T-helper 17 cell (primary cell): Measurements from ENCODE around the gene CFAP61. TPM values are rescaled to one million over a fixed set of nuclear protein-coding genes. Genes with fewer than 3 reads are reported as not detected.
A peak's percentile ranks its signal among the peaks of the same experiment; 100 is the strongest.

ENCODE experiments used
- ATAC-seq: fragments of 150-1000 bp; cut with Tn5 transposase; 2 replicates; pipeline ENCODE4 v1.10.0; 2021; ENCODE audit warnings: mild to moderate bottlenecking, moderate library complexity
- DNase-seq, 3 donors: peaks; one replicate each; pipeline versions ENCODE4 v3.0.0 to v3.0.0-alpha.2; 2020 to 2021
- H3K9me3 ChIP-seq: one replicate; pipeline ENCODE4 v1.7.0; 2013; ENCODE audit warnings: low read length, mild to moderate bottlenecking; ENCODE audit not compliant: control insufficient read depth, poor library complexity, severe bottlenecking
- H3K27ac Mint-ChIP-seq: one replicate; pipeline ENCODE4 v1.8.0; 2022; ENCODE audit warnings: mild to moderate bottlenecking, moderate library complexity, mixed read lengths
- H3K27me3 Mint-ChIP-seq: one replicate; pipeline ENCODE4 v1.8.0; 2022; ENCODE audit warnings: mixed read lengths
- H3K36me3 Mint-ChIP-seq: one replicate; pipeline ENCODE4 v1.8.0; 2022; ENCODE audit warnings: low read depth, mixed read lengths
- H3K4me1 Mint-ChIP-seq: one replicate; pipeline ENCODE4 v1.8.0; 2022; ENCODE audit warnings: mild to moderate bottlenecking, mixed read lengths
- H3K4me3 Mint-ChIP-seq: one replicate; pipeline ENCODE4 v1.8.0; 2022; ENCODE audit warnings: mild to moderate bottlenecking, moderate library complexity, mixed read lengths
- total RNA-seq, 4 donors: library from RNA in 2 of 4; stranded (reverse) in 2 of 4; gene quantifications; one replicate each; pipeline ENCODE4 v1.2.3 and lab custom pipeline; 2022 to 2026

CFAP61 gene
- total RNA-seq, 2 donors from 2014 or later: not detected

DNA sequence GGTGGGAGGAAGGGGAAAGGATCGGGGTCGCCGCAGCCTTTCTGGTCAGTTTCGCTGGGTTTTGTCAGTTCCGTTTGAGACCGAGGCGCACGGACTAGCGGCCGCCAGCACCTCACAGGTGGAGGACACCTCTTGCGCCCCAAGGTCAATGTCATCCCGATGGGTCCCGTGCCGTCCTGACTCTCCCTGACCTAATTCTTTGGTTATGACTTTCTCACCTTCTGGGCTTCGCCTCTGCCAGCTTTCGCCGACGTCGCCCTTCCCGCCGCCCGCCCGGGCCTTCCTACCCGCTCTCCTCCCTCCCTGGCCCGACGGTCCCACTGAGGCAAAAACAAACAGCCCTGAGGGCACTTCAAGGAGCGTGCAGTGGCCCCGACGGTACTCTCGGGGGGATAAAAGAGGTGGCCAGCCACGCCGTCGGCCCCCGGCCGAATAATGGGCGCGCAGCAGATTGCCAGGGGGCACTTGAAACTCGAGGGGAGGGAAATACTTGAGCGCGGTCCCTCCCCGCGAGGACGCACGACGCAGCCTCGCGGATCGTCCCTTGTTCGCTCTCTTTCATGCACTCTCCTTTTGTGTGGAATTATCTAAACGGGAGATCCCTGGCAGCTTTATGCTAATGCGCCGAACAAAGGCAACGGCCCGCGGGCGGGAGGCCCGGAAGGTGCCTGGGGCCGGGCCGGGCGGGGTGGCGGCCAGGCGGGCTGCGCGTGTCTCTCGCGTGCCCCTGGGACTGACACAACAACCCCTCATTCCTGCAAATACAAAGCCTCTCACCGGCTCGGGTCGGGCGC is 311.7 kb downstream of the CFAP61 start:
- no peaks in the 10 kb centered on the region for H3K36me3 Mint-ChIP-seq
- ATAC-seq (no peak), DNase-seq (no peak)
- no peaks in the 10 kb centered on the region for H3K9me3 ChIP-seq
- H3K4me3 Mint-ChIP-seq: no peak overlapping the region
- H3K27ac Mint-ChIP-seq: no peak overlapping the region
- peaks cover 16% of the 10 kb centered on the region for H3K4me1 Mint-ChIP-seq
- H3K27me3 Mint-ChIP-seq: peaks cover 61% of the 10 kb centered on the region

DNA sequence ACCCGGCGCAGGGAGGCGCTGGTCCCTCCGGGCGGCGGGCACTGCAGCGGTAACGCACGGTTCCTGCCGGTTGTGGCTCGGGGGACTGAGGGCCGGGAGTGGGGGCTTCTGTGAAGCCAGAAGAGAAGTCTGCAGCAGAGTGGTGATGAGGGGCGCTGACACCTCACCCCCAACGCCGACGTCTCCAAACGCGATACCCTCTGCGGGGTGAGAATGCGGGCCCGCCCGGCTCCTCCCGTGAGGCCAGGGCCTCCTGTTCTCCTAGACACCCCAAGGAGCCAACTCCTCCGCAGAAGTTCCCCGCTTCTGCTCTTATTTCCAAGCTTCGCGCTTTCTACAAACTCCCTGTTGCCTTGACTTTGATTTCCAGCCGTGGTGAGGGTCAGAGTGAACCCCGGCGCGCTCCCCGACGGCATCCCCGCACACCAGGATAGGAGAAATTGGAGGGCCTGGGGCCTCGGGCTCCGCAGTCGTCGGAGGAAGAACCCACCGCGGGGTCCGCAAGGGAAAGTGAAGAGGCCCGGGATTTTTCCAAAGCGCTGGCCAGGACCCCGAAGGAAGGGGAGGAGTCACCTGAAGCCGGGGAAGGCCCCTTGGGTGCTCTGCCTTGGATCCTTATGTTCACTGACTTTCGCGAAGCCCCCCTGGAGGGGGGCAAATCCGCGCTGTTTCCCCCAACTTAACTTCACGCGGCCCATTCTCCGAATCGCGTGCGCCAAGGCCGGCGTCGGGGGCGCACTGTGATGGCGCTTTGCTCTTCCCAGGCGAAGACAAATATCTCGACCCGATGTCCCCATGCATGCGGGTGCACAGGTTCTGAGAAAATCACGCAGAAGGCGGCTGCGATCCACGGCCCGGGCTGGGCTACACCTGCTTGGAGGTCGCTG is 312.5 kb downstream of the CFAP61 start:
- no peak overlapping the region for H3K27ac Mint-ChIP-seq
- ATAC-seq (no peak), DNase-seq (no peak)
- H3K36me3 Mint-ChIP-seq: peaks cover under 1% of the 10 kb centered on the region
- H3K4me3 Mint-ChIP-seq: no peak overlapping the region
- H3K4me1 Mint-ChIP-seq: peaks cover 17% of the 10 kb centered on the region
- H3K27me3 Mint-ChIP-seq: peaks cover 59% of the 10 kb centered on the region
- H3K9me3 ChIP-seq: no peaks in the 10 kb centered on the region

DNA sequence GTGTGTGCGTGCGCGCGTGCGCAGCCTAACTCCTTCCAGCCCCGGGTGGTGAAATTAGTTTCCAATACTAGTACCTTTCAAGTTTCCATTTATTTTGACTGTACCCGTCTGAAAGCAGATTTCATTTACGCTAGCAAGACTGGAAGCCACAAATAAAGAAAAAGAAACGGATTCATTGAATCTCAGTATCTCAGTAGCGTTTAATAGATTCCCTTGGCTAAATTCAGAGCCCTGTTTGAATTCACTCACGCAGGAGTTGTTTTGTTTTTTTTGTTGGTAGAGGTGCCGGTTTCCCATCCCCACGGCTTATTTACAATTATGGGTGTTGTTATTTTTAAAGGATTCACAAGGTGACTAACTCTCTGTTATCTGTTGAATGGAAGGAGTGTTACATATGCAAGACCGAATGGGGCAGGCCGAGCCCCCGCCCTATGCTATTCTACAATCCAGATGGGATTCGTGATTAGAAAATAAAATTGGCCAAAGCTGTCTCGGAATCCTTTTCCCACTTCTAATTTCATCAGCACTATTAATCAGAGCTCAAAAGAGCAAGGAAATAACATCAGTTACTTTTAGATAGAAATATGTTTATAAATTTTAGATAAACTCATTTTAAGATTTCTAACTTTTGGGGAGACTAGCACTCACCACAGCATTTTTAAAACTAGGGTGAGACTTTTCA is 313.3 kb downstream of the CFAP61 start:
- ATAC-seq (no peak), DNase-seq (no peak)
- H3K36me3 Mint-ChIP-seq: peaks cover 3% of the 10 kb centered on the region
- peaks cover 58% of the 10 kb centered on the region for H3K27me3 Mint-ChIP-seq
- H3K4me3 Mint-ChIP-seq: no peak overlapping the region
- H3K27ac Mint-ChIP-seq: no peak overlapping the region
- no peaks in the 10 kb centered on the region for H3K9me3 ChIP-seq
- H3K4me1 Mint-ChIP-seq: peaks cover 14% of the 10 kb centered on the region

DNA sequence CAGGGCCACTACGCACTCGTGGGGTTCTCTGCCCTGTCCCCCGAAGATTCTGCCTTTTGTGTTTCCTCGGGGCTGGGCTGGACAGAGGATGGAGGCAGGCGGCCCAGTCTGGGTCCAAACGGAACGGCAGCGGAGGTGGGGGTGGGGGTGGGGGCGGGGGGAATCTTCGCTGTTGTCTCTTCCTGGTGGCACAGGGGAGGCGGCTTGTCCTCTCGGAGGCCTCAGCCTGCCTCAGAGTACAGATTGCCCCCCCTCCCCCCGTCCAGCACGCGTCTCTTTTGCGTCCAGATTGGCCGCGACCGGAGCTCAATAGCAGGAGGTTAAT is 314.2 kb downstream of the CFAP61 start:
- H3K27ac Mint-ChIP-seq: no peak overlapping the region
- H3K9me3 ChIP-seq: no peaks in the 10 kb centered on the region
- H3K4me3 Mint-ChIP-seq: peak overlapping the region; percentile 59
- ATAC-seq (no peak), DNase-seq (no peak)
- peaks cover 57% of the 10 kb centered on the region for H3K27me3 Mint-ChIP-seq
- H3K36me3 Mint-ChIP-seq: peaks cover 3% of the 10 kb centered on the region
- H3K4me1 Mint-ChIP-seq: peaks cover 12% of the 10 kb centered on the region

DNA sequence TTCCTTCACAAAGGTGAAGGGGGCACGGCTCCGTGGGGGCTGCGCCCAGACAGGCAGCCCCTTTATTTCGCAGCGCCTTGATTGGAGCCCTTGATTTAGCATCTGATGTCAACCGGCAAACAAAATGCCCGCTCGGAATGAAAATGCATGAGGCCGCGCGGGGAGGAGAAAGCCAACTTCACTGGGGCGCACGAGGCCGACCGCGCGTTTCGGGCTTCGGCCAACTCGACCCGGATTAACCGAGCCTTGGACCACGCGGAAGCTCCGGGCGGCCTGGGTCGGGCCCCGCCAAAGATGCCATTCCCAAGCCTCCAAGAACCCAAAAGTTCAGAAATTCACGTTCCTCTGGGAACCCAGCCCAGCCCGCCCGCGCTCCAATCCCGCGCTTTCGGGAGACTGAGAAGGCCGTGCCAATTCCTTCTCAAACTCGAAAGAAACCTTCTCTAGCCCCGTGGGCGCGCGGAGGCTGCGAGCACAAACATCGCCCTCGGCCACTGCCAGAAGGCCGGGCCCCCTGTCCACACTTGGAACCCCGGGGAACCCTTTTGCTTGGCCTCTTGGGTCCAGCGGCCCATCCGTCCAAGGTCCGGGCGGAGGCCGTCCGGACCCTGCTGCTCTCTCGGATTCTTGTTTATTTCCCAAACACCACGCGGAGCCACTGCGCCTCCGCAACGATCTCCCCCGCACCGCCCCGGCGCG is 314.7 kb downstream of the CFAP61 start:
- H3K36me3 Mint-ChIP-seq: peaks cover 3% of the 10 kb centered on the region
- H3K27me3 Mint-ChIP-seq: peaks cover 57% of the 10 kb centered on the region
- no peak overlapping the region for H3K27ac Mint-ChIP-seq
- DNase-seq (no peak), ATAC-seq (no peak)
- H3K4me1 Mint-ChIP-seq: peaks cover 12% of the 10 kb centered on the region
- H3K9me3 ChIP-seq: no peaks in the 10 kb centered on the region
- peak overlapping the region; percentile 59 for H3K4me3 Mint-ChIP-seq

DNA sequence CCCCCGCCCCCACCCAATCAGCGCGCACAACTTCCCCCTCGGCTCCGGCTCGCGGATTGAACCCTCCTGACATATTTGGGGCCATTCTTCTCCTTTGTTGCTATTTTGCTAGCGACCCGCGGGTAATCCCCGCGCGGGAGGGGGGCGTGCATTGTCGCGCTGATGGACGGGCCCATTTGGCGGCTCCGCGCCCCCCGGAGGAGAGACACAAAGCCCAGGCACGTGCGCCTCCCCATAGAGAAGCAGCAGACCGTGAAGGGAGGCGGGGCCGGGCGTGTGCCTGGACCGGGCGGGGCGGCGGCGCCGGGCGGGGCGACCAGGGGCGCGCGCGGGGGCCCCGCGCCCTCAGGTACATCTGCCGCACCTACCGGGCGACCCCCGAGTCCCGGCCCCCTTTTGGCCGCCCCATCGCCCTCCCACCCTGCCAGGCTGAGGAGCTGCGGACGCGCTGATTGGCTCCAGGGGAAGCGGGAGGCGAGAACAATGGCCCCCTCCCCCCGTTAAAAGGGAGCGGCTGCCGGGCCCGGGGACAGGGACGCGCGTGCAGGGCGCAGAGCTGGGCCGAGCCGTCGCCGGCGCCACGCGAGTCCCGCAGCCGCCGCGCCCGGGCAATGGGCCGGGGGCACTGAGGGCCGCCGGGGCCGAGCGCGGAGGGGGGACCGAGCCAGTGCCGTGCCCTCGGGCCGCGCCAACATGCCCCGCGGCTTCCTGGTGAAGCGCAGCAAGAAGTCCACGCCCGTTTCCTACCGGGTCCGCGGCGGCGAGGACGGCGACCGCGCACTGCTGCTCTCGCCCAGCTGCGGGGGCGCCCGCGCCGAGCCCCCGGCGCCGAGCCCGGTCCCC is 315.5 kb downstream of the CFAP61 start, which contains the start of gene INSM1:
INSM1 (plus strand) TSS at position 530 of the 843 bp plus-strand sequence; CDS start at position 694, 164 bp downstream.
- ATAC-seq: no peak
- Mint-ChIP-seq H3K4me1 (peaks cover 12% of the 10 kb centered on the region), H3K36me3 (peaks cover 7% of the 10 kb centered on the region), H3K27ac (no peak within 1 kb of the TSS), H3K4me3 (peak within 1 kb of the TSS; percentile 80), H3K27me3 (peaks cover 57% of the 10 kb centered on the region)
- H3K9me3 ChIP-seq: no peaks in the 10 kb centered on the region
- DNase-seq: no peak

DNA sequence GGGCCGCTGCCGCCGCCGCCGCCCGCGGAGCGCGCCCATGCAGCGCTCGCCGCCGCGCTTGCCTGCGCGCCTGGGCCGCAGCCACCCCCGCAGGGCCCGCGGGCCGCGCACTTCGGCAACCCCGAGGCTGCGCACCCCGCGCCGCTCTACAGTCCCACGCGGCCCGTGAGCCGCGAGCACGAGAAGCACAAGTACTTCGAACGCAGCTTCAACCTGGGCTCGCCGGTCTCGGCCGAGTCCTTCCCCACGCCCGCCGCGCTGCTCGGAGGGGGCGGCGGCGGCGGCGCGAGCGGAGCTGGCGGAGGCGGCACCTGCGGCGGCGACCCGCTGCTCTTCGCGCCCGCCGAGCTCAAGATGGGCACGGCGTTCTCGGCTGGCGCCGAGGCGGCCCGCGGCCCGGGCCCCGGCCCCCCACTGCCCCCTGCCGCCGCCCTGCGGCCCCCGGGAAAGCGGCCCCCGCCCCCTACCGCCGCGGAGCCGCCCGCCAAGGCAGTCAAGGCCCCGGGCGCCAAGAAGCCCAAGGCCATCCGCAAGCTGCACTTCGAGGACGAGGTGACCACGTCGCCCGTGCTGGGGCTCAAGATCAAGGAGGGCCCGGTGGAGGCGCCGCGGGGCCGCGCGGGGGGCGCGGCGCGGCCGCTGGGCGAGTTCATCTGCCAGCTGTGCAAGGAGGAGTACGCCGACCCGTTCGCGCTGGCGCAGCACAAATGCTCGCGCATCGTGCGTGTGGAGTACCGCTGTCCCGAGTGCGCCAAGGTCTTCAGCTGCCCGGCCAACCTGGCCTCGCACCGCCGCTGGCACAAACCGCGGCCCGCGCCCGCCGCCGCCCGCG is 316.3 kb downstream of the CFAP61 start:
- no peaks in the 10 kb centered on the region for H3K9me3 ChIP-seq
- Mint-ChIP-seq H3K27ac (no peak overlapping the region), H3K4me1 (peaks cover 12% of the 10 kb centered on the region), H3K36me3 (peaks cover 7% of the 10 kb centered on the region), H3K27me3 (peaks cover 57% of the 10 kb centered on the region), H3K4me3 (no peak overlapping the region)
- ATAC-seq: no peak
- DNase-seq: no peak

DNA sequence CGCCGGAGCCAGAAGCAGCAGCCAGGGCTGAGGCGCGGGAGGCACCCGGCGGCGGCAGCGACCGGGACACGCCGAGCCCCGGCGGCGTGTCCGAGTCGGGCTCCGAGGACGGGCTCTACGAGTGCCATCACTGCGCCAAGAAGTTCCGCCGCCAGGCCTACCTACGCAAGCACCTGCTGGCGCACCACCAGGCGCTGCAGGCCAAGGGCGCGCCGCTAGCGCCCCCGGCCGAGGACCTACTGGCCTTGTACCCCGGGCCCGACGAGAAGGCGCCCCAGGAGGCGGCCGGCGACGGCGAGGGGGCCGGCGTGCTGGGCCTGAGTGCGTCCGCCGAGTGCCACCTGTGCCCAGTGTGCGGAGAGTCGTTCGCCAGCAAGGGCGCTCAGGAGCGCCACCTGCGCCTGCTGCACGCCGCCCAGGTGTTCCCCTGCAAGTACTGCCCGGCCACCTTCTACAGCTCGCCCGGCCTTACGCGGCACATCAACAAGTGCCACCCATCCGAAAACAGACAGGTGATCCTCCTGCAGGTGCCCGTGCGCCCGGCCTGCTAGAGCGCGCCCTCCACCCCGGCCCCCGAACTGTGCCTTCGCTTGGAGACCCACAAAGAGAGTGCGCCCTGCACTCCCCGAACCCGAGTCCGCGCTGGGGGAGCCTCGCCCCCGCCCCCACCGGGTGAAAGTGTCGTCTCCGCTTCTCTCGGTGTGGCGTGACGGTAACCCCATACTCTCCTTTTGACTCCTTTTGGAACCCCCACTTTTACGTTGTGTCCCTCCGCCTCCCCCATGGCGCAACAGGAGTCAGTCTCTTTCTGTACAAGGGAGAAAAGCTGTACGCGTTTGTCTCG is 317.1 kb downstream of the CFAP61 start:
- peak overlapping the region; percentile 86 for H3K4me3 Mint-ChIP-seq
- H3K36me3 Mint-ChIP-seq: peaks cover 7% of the 10 kb centered on the region
- peaks cover 64% of the 10 kb centered on the region for H3K27me3 Mint-ChIP-seq
- ATAC-seq (no peak), DNase-seq (no peak)
- no peaks in the 10 kb centered on the region for H3K9me3 ChIP-seq
- no peak overlapping the region for H3K27ac Mint-ChIP-seq
- H3K4me1 Mint-ChIP-seq: peaks cover 12% of the 10 kb centered on the region

DNA sequence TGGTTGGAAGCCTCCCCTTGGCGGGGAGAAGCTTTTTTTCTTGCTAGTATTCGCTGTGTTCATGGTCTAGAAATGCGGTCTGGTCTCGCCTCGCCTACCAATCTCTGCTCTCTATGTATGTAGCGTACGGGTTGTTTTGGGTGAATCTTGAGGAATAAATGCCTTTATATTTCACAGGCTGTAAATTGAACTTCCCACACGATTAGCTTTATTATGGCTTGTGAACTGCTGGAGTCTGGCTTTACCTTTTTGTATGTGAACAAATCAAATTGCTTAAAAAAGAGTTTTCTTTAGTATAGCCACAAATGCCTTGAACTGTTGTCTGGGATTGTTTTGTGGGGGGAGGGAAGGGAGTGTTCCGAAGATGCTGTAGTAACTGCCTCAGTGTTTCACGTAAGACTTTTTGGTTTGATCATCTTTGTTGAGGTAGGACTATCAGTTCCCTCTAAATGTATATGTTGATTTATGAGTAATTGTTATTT is 317.8 kb downstream of the CFAP61 start:
- peaks cover 7% of the 10 kb centered on the region for H3K36me3 Mint-ChIP-seq
- no peaks in the 10 kb centered on the region for H3K9me3 ChIP-seq
- H3K4me1 Mint-ChIP-seq: peaks cover 12% of the 10 kb centered on the region
- ATAC-seq (no peak), DNase-seq (no peak)
- H3K27ac Mint-ChIP-seq: no peak overlapping the region
- peaks cover 65% of the 10 kb centered on the region for H3K27me3 Mint-ChIP-seq
- peak overlapping the region; percentile 86 for H3K4me3 Mint-ChIP-seq

DNA sequence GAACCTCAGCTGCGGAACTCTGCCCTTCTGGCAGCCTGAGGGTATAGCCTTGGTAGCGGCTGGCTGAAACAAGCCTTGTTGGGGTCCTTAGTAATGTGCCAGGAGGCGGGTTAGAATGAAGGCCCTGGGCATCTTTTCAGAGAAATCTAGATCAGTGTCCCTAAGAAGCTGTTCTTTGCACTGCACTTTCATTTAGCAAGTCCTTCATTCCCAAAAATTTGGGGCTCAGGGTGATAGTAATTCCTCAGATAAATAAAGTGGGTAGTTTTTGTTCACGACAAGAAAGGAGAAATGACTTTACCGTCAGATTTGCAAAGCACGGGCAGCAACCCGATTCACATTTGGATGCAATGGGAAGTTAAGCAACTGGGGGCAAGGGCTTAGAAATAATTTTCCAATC is 318.8 kb downstream of the CFAP61 start:
- Mint-ChIP-seq H3K4me1 (peaks cover 8% of the 10 kb centered on the region), H3K27ac (no peak overlapping the region), H3K4me3 (no peak overlapping the region), H3K36me3 (peaks cover 7% of the 10 kb centered on the region), H3K27me3 (peaks cover 67% of the 10 kb centered on the region)
- DNase-seq (no peak), ATAC-seq (no peak)
- no peaks in the 10 kb centered on the region for H3K9me3 ChIP-seq

DNA sequence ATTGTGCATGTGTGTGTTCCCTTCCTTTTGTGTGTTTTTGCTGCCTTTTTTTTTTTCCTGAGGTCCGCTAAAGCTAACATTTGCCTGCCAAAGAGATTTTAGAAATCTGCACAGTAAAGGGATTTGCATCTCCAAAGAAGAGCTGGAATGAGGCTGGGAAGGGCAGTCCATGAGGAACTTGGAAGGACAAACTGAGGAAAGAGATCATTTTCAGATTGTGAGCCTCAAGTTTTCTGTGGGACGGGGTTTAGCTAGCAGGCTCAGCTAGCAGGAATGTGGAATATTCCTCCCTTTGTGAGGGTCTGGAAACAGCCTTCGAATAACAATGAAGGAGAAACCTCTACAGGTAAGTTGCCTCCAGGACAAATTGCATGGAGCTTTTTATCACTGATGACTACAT is 319.3 kb downstream of the CFAP61 start:
- peaks cover 8% of the 10 kb centered on the region for H3K4me1 Mint-ChIP-seq
- H3K27ac Mint-ChIP-seq: no peak overlapping the region
- no peaks in the 10 kb centered on the region for H3K9me3 ChIP-seq
- no peak for DNase-seq
- H3K4me3 Mint-ChIP-seq: no peak overlapping the region
- H3K36me3 Mint-ChIP-seq: peaks cover 7% of the 10 kb centered on the region
- peaks cover 69% of the 10 kb centered on the region for H3K27me3 Mint-ChIP-seq
- no peak for ATAC-seq
